Stomach smooth muscle (tissue), 2 donors: ENCODE results near the gene SPTAN1.

ENCODE experiments used
- H3K27ac ChIP-seq: one replicate; pipeline ENCODE4 v1.7.0; 2013; ENCODE audit warnings: mild to moderate bottlenecking, low read length, inconsistent platforms
- H3K27me3 ChIP-seq, 2 donors: one replicate each; pipeline ENCODE4 v1.7.0; 2013; ENCODE audit warnings: low read length in 2 of 2; ENCODE audit not compliant: insufficient read depth in 2 of 2, control insufficient read depth in 1 of 2
- H3K36me3 ChIP-seq, 2 donors: one replicate each; pipeline ENCODE4 v1.7.0; 2013; ENCODE audit warnings: low read length in 2 of 2; ENCODE audit not compliant: control insufficient read depth in 2 of 2, insufficient read depth in 2 of 2
- H3K4me1 ChIP-seq: one replicate; pipeline ENCODE4 v1.7.0; 2013; ENCODE audit warnings: low read length; ENCODE audit not compliant: control insufficient read depth, insufficient read depth
- H3K4me3 ChIP-seq, 2 donors: one replicate each; pipeline ENCODE4 v1.7.0; 2013; ENCODE audit warnings: low read length in 2 of 2
- H3K9ac ChIP-seq, 2 donors: one replicate each; pipeline ENCODE4 v1.7.0; 2013; ENCODE audit warnings: low read length in 2 of 2, mild to moderate bottlenecking in 1 of 2
- H3K9me3 ChIP-seq, 2 donors: one replicate each; pipeline ENCODE4 v1.7.0; 2013; ENCODE audit warnings: low read length in 2 of 2; ENCODE audit not compliant: control insufficient read depth in 2 of 2
- donor health status: healthy.
- donor health status: Pancreatic carcinoma.

Gene SPTAN1

DNA sequence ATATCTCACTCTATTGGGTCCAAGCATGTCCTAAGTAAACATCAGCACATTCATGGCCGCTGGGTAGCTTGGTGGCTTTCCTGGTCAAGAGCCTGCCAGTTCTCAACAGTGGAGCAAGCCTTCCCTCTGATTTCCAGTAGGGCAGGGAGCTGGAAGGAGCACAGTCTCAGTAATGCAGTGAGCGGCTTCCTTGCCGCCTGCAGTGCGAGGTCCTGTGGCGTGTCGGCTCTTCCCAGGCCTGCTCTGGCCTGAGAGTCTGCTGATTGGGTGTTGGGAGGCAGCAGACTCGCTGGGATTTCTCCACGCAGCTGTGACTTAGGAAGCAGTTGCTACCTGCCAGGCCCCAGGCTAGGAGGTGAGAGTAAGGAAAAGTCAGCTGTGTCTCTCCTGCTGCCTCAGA is 51.3 kb downstream of the SPTAN1 start:
- Histone ChIP-seq H3K4me1 (peaks cover 16% of the 10 kb centered on the region), H3K9ac (no peak overlapping the region), H3K36me3 (peaks cover 47 to 54% of the 10 kb centered on the region in 2 donors), H3K27ac (no peak overlapping the region), H3K27me3 (no peaks in the 10 kb centered on the region), H3K9me3 (no peaks in the 10 kb centered on the region), H3K4me3 (no peak overlapping the region)

- peaks cover 19% of the 10 kb centered on the region for H3K4me1 ChIP-seq
- H3K9me3 ChIP-seq, result no peaks in the 10 kb centered on the region
- H3K27ac ChIP-seq, result peak overlapping the region; percentile 83
- H3K4me3 ChIP-seq, result no peak overlapping the region
- no peaks in the 10 kb centered on the region for H3K27me3 ChIP-seq
- peaks cover 67 to 72% of the 10 kb centered on the region in 2 donors for H3K36me3 ChIP-seq
- peak overlapping the region; percentile 23 to 47 for H3K9ac ChIP-seq
These were observed 55.4 kb downstream of the SPTAN1 start for GRCh38 chr9:128607642-128608350.

- H3K4me3 ChIP-seq, result no peak overlapping the region
- H3K36me3 ChIP-seq, result peaks cover 79 to 82% of the 10 kb centered on the region in 2 donors
- H3K9ac ChIP-seq, result no peak overlapping the region
- peaks cover 17% of the 10 kb centered on the region for H3K4me1 ChIP-seq
- H3K27ac ChIP-seq, result no peak overlapping the region
- H3K9me3 ChIP-seq, result no peaks in the 10 kb centered on the region
- no peaks in the 10 kb centered on the region for H3K27me3 ChIP-seq
These were observed 58.5 kb downstream of the SPTAN1 start for GRCh38 chr9:128610897-128611296.

- no peak overlapping the region for H3K4me3 ChIP-seq
- no peaks in the 10 kb centered on the region for H3K9me3 ChIP-seq
- peak overlapping the region; percentile 24 for H3K27ac ChIP-seq
- no peaks in the 10 kb centered on the region for H3K27me3 ChIP-seq
- no peak overlapping the region for H3K9ac ChIP-seq
- peaks cover 17% of the 10 kb centered on the region for H3K4me1 ChIP-seq
- peaks cover 79 to 86% of the 10 kb centered on the region in 2 donors for H3K36me3 ChIP-seq
These were observed 59.4 kb downstream of the SPTAN1 start for GRCh38 chr9:128611600-128612394.

GRCh38 chr9:128614728-128615127 is 62.3 kb downstream of the SPTAN1 start:
- Histone ChIP-seq H3K9me3 (no peaks in the 10 kb centered on the region), H3K27ac (no peak overlapping the region), H3K9ac (no peak overlapping the region), H3K4me3 (no peak overlapping the region), H3K4me1 (no peaks in the 10 kb centered on the region), H3K36me3 (peaks cover 81 to 89% of the 10 kb centered on the region in 2 donors), H3K27me3 (no peaks in the 10 kb centered on the region)

GRCh38 chr9:128615571-128615970 is 63.2 kb downstream of the SPTAN1 start:
- no peaks in the 10 kb centered on the region for H3K9me3 ChIP-seq
- peaks cover 78 to 86% of the 10 kb centered on the region in 2 donors for H3K36me3 ChIP-seq
- H3K27me3 ChIP-seq, result no peaks in the 10 kb centered on the region
- H3K9ac ChIP-seq, result no peak overlapping the region
- no peak overlapping the region for H3K27ac ChIP-seq
- H3K4me3 ChIP-seq, result no peak overlapping the region
- no peaks in the 10 kb centered on the region for H3K4me1 ChIP-seq

GRCh38 chr9:128617943-128618342 is 65.6 kb downstream of the SPTAN1 start:
- Histone ChIP-seq H3K4me3 (no peak overlapping the region), H3K36me3 (peaks cover 72 to 82% of the 10 kb centered on the region in 2 donors), H3K27ac (no peak overlapping the region)

GRCh38 chr9:128619127-128619526 is 66.7 kb downstream of the SPTAN1 start:
- Histone ChIP-seq H3K27me3 (no peaks in the 10 kb centered on the region), H3K27ac (no peak overlapping the region), H3K4me3 (no peak overlapping the region), H3K4me1 (no peaks in the 10 kb centered on the region), H3K9me3 (no peaks in the 10 kb centered on the region), H3K9ac (no peak overlapping the region), H3K36me3 (peaks cover 63 to 72% of the 10 kb centered on the region in 2 donors)

More at GRCh38 chr9:128617943-128618342, 65.6 kb downstream of the SPTAN1 start:
- H3K4me1 ChIP-seq, result no peaks in the 10 kb centered on the region
- no peaks in the 10 kb centered on the region for H3K9me3 ChIP-seq
- H3K27me3 ChIP-seq, result no peaks in the 10 kb centered on the region
- H3K9ac ChIP-seq, result no peak overlapping the region

- Histone ChIP-seq H3K4me1 (no peaks in the 10 kb centered on the region), H3K9ac (no peak overlapping the region), H3K27ac (no peak overlapping the region), H3K27me3 (no peaks in the 10 kb centered on the region), H3K36me3 (peaks cover 63 to 72% of the 10 kb centered on the region in 2 donors), H3K4me3 (no peak overlapping the region), H3K9me3 (no peaks in the 10 kb centered on the region)
These were observed 67.4 kb downstream of the SPTAN1 start for GRCh38 chr9:128619779-128620178.

DNA sequence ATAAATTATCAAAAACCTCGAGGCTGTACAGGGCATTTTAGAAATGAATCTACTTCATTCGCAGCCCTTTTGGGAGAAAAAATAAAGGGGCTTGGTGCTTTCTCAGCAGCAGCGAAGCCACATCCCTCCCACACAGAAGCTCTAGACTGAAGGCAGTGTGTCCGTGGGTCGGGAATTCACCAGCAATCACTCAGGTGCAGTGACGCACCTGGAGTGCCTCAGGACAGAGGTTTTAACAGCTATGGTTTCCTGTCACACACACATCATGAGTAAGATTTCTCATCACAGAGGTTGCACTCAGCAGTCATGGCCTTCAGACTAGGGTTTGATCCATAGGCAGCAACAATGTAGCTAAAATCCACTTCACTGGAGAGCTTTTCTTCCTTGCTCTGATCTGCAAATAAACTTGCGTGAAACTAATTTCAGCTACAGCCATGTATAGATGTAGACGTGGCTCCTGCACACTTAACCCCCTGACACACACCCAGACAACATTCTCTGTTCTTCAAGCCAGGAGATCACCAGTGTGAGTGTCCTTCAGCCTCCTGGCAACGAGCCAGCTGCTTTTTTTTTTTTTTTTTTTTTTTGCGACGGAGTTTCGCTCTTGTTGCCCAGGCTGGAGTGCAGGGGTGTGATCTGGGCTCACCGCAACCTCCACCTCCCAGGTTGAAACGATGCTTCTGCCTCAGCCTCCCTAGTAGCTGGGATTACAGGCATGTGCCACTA is 69.5 kb downstream of the SPTAN1 start:
- Histone ChIP-seq H3K9me3 (no peaks in the 10 kb centered on the region), H3K4me3 (no peak overlapping the region), H3K27me3 (no peaks in the 10 kb centered on the region), H3K27ac (no peak overlapping the region), H3K36me3 (peaks cover 70 to 77% of the 10 kb centered on the region in 2 donors), H3K9ac (no peak overlapping the region), H3K4me1 (no peaks in the 10 kb centered on the region)
